ENCODE measurements around the gene CACNA2D1.

CACNA2D1 gene

DNA sequence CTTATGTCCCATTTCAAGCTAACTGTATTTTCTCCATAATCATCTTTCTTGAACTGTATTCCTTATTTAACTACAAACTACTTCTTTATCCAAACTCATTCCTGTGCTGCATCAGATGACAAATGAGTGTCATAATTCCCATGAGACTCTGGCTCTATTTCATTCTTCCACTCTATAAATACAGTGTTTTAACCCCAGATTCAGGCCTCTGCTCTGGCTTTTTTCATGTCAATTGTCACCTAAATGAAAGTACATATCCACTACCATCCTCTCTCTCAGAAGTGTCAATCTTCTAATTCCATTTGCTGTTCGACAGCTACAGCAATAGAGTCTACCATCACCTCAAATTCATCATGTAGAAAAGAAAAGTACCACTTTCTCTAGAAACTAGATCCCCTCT is 172.7 kb downstream of the CACNA2D1 start:
- DNase-seq: no peak

DNA sequence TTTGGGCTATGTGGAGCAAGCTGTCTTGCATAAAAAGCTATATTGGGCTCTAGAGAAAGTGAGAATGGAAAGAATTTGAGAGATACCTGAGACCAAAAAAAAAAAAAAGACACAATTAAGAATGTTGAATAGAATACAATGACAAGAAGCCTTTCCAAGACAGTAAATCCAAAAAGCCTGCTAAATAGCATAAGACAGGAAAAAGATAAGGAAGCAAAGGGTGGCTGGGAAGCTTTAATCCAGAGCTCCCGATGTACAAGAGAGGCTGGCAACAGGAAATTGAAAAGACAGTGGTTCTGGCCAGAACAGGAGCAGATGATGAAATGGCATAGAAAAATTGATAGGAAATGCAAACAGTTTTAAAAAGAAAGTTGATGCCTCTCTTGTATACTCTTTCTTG is 174.9 kb downstream of the CACNA2D1 start:
- no peak for DNase-seq

DNA sequence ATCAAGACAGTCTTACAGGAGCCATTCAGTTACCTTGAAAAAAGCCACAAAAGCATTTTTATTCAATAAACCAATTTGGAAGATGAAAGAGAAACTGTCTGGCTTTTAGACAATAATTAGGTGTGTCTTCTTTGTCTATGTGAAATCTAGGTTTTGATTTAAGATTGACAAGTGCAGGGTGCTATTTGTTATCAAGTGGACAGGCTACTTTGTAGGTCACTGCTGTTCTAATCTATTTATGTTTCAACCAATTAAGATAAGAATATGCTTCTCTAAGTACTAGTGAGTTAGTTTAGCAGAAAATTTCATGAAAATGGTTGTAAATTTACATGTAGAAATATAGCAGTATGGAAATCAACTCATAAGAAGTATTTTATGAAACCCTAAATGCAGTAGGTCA is 177.5 kb downstream of the CACNA2D1 start:
- DNase-seq: no peak

DNA sequence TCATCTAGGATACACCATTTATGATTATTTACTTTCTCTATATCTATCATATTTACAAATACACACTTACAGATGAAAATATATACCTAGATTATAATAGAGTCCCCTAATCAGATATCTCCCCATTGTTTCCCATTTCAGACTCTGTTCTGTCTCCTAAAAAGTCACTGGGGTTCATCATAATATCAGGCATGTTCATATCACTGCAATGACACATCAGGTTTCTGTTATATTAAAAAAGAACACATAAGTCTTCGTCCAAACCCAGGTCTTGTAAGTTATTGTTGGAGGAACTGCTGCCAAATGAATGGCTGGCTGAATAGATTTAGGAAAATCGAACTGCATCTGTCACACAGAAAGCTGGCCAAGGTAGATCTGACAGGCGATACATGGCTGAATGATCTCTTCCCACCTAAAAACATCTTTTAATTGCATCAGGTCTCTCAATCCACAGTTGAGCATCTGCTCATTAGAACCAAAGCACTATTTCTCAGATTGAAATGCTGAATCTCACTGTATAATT is 178.7 kb downstream of the CACNA2D1 start:
- DNase-seq: peak; percentile 40 to 90

DNA sequence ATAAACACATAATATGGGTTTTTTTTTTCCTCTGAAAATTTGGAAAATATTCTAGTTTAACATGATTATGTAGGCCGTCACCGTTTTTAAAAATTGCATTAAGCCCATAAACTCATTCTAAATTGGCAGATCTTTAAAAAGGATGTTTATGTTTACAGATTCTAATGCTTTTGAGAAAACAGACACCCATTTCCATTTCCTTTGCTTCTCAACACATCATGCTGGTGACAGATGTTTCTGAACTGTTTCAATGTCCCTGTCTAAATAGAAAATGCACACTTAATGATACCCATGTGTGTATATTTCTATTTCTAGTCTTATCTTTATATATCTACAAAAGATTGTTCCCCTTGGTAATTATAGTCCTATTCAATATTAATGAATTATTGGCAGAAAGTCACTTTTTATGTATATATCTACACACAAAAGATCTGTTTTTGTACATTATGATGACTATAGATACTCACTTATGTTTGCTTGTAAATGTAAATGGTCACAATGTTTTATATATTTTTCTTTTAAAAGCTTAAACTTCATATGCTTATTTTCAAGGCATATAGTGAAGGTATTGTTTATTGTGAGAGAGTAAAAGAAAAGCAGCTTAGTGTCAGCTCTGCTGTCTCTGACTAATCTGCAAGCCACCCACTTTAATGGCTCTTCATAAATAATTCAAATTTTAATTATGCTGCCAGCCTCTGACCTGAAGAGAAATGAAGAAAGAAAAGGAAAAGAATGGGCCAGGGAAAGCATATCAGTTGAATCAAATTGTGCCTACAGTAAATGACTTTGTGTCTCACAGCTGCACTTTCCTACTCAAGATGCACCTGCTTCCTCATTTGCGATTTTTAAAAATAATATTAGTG is 179.4 kb downstream of the CACNA2D1 start:
- DNase-seq: peak; percentile 12 to 71

DNA sequence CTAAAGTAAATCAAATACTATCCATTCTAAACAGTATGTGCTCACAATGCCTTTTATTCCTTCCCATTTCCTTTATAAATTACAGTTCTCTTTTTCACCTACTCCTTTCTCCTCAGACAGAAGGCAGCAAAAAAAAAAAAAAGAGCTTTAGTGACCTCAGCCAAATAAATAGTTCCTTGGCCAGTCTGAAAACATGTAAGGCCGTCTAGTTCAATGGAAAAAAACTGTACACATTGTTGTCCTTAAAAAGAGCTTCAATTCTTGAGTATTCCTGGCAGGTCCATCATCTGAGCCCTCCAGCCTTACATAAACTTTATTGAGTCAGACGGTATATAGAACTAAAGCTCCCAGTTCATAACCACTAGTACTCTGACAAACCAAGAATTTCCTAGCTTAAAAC is 185.4 kb downstream of the CACNA2D1 start:
- no peak for DNase-seq

DNA sequence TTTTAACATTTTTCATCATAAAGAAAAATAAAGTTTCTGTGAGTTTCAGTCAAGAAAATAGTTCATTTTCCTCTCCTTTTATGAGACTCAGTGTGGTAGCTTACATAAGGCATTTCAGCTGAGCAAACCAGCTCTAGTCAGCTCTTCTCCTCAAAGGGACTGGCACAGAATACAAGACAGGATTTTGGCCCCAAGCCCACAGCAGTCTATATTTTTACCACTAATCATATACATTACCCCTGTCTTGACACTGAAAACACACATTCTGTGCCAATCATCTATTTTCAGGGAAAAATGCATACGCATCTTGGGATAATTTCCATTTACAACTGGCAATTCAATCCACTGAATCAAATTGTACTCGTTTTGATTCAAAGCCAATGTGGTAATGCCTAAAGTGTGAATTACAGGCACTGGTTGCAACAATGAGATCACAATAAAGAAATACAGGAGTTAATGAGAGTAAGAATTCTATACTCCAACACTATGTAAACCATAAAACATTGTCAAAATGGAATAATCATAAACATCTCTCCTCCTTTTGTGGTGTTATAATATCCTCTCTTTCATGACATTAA is 186.4 kb downstream of the CACNA2D1 start:
- no peak for DNase-seq

DNA sequence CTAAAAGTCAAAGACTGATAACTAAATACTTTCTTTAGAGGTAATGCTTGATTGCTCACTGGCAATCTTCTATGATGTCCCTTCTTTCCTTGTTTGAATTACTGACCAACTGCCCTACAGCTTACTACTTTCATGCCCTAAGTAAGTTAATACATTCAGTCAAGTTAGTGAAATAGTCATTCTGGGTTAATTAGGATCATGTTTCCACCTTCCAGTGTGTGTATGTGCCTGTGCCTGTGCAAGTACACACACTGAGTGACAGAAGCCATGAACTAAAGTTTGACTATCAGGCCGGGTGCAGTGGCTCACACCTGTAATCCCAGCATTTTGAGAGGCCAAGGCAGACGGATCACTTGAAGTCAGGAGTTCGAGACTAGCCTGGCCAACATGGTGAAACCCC is 187.9 kb downstream of the CACNA2D1 start:
- DNase-seq: no peak

DNA sequence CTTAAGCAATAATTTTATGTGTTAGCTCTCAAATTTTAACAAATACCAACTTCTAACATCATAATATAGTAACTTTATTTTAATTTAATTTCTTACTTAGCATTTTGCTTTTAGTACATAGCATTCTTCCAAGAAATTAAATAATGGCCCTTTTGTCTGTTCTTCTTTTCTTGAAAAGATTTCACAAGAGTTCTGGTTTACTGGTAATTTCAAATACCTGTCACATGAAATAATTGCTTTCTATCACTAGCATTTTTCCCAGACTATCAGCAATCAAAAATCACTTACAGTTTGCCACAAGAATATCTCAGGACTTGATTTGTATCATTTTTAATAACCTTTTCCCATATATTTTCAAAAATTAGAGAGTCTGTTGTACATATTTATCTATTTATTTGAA is 193.0 kb downstream of the CACNA2D1 start:
- no peak for DNase-seq

DNA sequence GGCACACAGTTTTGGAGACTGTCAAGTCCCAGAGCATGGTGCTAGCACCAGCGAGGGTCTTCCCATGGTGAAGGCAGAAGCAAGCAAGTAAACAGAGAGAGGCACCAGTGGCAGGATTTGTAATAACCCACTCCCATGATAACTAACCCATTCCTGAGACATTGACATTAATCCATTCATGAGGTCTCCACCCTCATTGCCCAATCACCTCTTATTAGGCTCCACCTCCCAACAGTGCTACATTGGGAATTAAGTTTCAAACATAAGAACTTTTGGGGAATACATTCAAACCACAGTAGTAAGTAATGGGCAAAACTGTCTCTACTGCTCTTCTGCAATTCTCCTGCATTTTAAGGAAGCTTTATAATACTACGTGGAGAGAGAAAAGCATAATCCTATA is 193.6 kb downstream of the CACNA2D1 start:
- DNase-seq: no peak

DNA sequence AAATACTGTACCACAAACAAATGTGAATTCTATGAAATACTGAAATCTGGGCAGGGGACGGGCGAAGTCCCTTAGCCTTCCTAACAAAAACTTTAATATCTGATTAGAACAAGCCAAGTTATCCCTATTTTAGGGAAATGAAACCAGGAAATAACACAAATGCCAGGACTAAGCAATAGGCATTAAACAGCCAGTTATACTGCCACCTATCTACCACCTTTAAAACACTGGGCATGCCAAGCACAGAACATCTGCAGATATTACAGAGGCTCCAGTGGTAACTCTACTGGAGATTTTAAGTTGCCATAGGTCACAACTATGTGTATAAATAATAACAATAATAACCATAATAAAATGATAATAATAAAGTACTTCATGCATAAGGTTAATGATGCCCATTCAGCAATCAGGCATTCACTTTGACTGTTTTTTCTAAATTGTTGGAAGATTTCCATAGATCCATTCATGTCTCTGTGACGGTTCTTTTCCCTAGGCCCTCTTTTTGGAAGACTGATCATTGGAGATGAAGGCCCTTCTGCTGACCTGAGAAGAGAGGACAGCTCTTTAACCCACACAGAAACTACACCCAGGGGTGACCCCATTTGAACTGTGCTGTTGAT is 195.7 kb downstream of the CACNA2D1 start:
- DNase-seq: peak in 1 of 2 experiments; percentile 40

DNA sequence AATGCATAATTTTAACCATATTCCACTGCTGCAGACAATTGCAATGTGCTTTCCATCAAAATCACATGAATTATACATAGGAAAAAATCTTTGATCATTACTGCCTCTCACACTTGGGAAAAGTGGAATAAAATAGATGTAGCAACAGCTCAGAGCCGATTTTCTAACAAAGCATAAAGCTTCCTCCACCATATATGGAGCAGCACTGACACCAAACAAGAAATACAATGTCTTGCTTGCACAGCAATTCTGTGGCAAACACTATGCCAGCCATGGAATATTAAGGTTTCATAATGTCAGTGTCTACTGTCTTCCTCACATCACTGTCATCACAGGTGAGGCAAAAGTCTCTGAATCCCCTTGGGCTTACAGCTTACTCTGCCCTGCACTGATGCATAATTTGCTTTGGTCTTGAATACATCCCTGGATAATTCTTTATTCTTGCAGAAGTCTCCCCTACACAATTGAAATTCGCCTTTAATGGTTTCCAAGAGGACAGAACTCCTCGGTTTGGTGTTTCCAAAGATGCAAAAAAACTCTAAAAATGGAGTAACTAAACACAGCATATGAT is 198.5 kb downstream of the CACNA2D1 start:
- DNase-seq: no peak

DNA sequence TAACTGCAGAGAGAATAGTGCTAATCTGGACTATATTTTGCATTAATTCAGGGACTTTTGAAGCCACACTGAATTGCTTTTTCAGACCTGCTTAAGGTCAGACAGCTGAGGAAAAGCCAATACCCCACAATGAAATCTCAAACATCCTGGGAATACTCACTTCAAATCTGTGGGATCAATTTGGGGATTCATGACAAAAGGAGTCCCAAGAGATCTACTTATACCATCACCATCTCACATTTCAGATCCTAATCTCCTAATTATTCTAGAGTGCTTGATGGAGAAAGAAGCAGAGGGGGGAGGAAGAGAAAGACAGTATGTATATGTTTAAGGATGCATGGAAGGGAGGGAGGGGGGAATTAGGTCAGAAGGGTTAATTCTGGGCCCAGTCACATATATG is 202.2 kb downstream of the CACNA2D1 start:
- peak; percentile 88 to 95 for DNase-seq

DNA sequence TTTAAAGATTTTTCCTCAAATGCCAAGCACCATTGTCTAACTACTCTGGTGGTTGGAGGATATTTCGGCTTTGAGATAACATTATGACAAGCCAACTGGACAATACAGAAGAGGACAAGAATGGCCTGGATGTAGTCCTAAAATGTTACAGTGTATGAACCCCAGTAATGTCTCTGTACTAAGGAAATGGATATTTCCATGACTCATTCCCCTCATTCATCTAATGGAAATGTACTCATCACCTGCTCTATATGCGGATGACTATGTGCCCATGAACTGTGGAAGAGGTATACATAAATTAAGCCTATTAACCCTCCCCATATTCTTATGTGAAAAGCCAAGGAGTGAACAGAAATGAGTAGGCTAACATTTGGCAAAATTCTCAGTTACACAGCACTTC is 207.9 kb downstream of the CACNA2D1 start:
- DNase-seq: no peak

DNA sequence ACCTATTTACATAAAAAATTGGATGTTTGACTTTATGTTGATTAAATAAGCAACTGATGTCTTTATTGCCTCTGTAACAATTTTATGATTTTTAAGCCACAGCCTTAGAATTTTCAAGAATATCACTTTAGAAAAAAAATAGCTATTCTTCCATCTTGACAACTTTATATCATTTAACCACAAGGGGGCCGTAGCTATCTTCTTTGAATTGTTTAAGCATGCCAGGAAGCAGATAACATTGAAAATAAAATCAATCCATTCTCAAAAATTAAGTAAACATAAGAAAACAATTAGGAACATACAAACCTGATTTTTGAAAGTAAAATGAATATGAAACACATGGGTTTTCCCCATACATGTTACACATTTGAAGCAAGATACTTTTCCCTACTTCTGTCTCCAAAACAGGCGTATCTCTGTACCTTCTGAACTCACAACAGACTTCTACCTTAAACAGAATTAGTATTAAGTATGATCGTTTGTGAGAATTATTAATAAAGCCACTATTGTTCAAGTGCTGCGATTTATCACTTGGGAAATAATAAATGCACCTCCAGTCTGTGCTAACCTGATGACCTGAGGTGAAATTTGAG is 209.0 kb downstream of the CACNA2D1 start:
- DNase-seq: peak; percentile 6 to 65

DNA sequence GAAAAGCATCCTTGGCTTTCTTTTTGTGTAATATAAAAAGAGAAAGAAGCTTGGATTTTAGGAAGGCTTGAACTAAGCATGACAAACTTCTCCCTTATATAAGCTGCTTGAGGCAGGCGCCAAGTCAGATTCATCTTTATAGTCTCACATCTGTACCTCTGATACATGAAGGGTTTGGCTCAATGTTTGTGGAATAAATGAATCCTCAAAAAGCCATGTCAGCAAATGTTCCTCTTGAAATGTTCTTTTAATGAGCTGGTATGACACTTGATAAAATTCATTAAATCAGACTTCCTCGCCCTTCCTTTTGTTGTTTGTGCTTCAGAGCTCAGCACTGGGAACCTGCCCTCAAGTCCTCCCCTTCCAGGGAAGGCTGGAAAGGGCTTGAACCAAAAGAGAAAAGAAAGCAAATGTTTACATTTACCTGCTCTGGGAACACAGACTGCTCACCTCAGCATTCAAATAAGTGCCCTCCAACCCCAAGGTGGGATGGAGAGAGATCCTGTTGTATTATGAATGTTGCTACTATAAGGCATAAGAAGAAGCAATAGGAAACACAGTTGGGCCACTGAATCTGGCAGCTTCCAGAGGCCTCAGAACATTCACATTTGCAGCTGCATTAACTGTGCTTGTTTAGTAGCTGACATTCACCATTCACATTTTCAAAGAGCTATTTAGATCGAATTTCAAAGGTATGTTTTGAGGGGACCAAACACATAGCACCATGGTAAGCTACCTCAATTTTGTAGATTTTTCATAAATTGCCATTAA is 212.6 kb downstream of the CACNA2D1 start:
- DNase-seq: no peak

DNA sequence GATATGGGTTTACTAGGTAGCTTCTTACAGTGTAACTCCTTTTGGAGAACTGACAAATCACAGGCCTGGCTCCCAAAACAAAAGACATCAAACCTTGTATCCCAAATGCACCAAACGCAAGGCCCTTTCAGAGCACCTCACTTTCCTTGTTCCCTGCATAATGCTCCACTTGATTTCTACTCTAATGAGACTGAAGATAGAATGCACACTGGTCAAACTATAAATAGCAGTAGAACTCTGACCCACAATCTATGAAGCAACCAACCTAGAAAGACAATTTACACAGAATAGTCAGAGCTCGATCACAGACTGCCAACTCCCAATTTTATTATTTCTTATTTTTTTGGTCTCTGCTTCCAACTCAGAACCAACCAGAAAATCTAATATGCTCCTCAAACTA is 214.4 kb downstream of the CACNA2D1 start:
- DNase-seq: no peak

DNA sequence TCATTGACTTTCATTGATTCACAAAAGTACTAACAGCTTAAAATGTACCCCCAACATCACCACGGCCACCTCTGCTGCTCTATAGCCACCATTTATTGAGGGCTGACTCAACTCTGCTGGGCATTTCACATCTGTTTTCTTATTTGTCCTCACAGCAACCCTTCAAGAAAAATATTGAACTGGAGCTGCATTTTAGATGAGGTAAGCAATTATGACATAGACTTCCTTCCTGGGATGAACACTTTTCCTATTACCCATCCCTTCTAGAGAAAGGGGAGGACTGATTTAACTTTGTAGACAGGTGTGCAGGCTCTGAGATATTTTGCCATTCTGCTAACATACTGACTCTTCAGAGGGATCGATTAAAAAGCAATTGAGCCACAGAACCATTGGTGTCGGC is 217.4 kb downstream of the CACNA2D1 start:
- no peak for DNase-seq

DNA sequence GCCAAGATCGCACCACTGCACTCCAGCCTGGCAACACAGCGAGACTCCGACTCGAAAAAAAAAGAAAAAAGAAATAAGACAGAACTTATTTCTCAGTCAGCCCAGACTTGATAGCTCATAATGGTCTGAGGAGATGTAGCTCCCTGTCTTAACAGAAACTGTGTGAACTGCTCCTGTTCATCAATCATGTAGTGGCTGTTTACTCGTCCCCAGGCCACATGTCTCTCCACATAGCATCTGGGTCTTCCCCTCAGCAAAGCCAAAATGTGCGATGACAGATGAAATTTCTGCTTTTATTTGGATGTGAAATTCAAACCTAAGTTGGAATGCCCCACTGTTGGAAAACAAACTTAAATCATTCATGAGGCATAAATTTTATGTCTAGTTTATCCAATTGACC is 219.0 kb downstream of the CACNA2D1 start:
- DNase-seq: no peak

DNA sequence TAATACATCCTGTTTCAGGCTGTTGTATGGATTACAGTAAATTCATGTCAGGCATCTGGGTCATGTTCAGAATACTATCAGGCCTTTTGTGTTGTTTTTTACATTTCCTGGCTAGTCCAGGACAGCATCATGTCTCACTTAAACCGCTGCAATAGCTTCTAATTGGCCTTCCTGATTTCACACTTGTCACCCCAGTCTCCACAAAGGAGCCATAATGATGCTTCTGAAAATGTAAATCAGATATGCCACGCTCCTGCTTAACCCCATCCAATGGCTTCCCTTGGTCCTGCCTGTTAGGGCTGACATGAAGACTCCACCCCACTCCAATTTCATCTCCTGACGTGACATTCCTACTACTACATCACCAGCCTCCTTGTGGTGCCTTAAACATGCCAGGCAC is 220.0 kb downstream of the CACNA2D1 start:
- DNase-seq: no peak

DNA sequence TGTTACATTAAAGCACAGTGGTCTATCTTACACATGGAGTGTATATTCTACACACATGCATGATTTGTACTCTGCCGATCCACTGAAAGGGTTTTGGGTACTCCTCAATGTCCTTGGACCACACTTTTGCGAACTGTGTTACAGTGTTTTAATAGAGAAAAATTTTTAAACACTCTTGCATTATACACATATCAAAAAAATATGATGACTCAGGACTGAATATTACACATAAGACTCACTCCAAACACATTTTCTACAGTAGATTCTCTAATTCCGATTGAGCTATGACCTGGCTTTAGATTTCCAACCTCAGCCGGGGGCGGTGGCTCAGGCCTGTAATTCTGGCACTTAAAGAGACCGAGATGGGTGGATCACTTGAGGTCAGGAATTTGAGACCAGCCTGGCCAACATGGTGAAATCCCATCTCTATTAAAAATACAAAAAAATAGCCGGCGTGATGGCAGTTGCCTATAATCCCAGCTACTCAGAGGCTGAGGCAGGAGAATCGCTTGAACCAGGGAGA is 222.4 kb downstream of the CACNA2D1 start:
- no peak for DNase-seq

DNA sequence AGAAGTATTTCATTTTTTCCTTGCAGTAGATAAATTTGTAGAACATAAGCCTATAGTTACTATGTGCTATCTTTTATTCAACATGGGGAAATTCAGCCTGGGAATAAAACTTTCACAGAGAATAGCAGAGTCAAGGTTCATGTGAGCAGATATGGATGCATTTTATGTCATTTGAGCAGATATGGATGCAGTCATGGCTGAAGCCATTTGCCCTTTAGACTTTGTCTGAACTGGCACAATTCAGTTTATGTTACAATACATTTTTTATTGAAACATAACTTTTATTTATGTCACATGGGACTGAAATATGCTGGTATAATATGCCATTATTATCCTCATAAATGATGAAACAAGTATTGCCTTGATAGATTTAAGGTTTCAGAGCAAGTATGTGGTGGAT is 231.1 kb downstream of the CACNA2D1 start:
- no peak for DNase-seq
